ENCODE measurements around the gene RUNX2. TPM values are rescaled to one million over a fixed set of nuclear protein-coding genes. Genes with fewer than 3 reads are reported as not detected.

Gene RUNX2
- total and polyA plus RNA-seq, 4 donors, result 0.09 to 1.5 (median 0.75) TPM

DNA sequence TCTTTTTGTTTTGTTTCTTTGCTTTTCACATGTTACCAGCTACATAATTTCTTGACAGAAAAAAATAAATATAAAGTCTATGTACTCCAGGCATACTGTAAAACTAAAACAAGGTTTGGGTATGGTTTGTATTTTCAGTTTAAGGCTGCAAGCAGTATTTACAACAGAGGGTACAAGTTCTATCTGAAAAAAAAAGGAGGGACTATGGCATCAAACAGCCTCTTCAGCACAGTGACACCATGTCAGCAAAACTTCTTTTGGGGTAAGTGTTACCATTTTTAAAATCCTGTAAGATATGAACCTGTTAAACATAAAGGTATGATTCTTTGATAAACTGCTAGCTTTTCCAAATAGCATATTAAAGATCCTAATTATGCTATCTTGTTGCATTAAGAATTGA is 393 bp downstream of the RUNX2 start:
- no peak for DNase-seq (ENCODE audit: low spot score)
- no peaks in the 10 kb centered on the region for H3K36me3 ChIP-seq (ENCODE audit: control insufficient read depth in 4 of 4, insufficient read depth in 3 of 4, low read depth in 1 of 4, low read length in 3 of 4)
- H3K9ac ChIP-seq (ENCODE audit: low read depth in 1 of 2, low read length in 2 of 2), result no peak overlapping the region
- H3K9me3 ChIP-seq (ENCODE audit: control insufficient read depth in 4 of 4, low read length in 3 of 4), result no peaks in the 10 kb centered on the region
- H3K27ac ChIP-seq (ENCODE audit: low read depth in 1 of 2, low read length in 2 of 2), result no peak overlapping the region
- H3K4me3 ChIP-seq (ENCODE audit: low read depth in 1 of 3, low read length in 3 of 3), result no peak overlapping the region
- no peak for TF ChIP-seq EGR1 (IDR thresholded peaks at IDR 0.05; ENCODE audit: low read depth in 2 of 2)
- no peak for TF ChIP-seq TAF1 (conservative IDR thresholded peaks at IDR 0.05)
- TF ChIP-seq HNF4A (conservative IDR thresholded peaks at IDR 0.05), result no peak
- TF ChIP-seq, protein P1, sequence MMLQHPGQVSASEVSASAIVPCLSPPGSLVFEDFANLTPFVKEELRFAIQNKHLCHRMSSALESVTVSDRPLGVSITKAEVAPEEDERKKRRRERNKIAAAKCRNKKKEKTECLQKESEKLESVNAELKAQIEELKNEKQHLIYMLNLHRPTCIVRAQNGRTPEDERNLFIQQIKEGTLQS (IDR thresholded peaks at IDR 0.05), result no peak
- TF ChIP-seq, protein P2, sequence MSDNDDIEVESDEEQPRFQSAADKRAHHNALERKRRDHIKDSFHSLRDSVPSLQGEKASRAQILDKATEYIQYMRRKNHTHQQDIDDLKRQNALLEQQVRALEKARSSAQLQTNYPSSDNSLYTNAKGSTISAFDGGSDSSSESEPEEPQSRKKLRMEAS (IDR thresholded peaks at IDR 0.05), result no peak
- TF ChIP-seq, protein P3, sequence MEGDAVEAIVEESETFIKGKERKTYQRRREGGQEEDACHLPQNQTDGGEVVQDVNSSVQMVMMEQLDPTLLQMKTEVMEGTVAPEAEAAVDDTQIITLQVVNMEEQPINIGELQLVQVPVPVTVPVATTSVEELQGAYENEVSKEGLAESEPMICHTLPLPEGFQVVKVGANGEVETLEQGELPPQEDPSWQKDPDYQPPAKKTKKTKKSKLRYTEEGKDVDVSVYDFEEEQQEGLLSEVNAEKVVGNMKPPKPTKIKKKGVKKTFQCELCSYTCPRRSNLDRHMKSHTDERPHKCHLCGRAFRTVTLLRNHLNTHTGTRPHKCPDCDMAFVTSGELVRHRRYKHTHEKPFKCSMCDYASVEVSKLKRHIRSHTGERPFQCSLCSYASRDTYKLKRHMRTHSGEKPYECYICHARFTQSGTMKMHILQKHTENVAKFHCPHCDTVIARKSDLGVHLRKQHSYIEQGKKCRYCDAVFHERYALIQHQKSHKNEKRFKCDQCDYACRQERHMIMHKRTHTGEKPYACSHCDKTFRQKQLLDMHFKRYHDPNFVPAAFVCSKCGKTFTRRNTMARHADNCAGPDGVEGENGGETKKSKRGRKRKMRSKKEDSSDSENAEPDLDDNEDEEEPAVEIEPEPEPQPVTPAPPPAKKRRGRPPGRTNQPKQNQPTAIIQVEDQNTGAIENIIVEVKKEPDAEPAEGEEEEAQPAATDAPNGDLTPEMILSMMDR (IDR thresholded peaks at IDR 0.05; ENCODE audit: low read depth, low read length, missing input control), result no peak
- TF ChIP-seq RAD21 (IDR thresholded peaks at IDR 0.05), result no peak
- no peak for TF ChIP-seq HNF4G (IDR thresholded peaks at IDR 0.05)
- no peak for TF ChIP-seq NR2F2 (IDR thresholded peaks at IDR 0.05)
- TF ChIP-seq, protein P4, sequence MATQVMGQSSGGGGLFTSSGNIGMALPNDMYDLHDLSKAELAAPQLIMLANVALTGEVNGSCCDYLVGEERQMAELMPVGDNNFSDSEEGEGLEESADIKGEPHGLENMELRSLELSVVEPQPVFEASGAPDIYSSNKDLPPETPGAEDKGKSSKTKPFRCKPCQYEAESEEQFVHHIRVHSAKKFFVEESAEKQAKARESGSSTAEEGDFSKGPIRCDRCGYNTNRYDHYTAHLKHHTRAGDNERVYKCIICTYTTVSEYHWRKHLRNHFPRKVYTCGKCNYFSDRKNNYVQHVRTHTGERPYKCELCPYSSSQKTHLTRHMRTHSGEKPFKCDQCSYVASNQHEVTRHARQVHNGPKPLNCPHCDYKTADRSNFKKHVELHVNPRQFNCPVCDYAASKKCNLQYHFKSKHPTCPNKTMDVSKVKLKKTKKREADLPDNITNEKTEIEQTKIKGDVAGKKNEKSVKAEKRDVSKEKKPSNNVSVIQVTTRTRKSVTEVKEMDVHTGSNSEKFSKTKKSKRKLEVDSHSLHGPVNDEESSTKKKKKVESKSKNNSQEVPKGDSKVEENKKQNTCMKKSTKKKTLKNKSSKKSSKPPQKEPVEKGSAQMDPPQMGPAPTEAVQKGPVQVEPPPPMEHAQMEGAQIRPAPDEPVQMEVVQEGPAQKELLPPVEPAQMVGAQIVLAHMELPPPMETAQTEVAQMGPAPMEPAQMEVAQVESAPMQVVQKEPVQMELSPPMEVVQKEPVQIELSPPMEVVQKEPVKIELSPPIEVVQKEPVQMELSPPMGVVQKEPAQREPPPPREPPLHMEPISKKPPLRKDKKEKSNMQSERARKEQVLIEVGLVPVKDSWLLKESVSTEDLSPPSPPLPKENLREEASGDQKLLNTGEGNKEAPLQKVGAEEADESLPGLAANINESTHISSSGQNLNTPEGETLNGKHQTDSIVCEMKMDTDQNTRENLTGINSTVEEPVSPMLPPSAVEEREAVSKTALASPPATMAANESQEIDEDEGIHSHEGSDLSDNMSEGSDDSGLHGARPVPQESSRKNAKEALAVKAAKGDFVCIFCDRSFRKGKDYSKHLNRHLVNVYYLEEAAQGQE (IDR thresholded peaks at IDR 0.05), result no peak
- TF ChIP-seq SP1 (IDR thresholded peaks at IDR 0.05), result no peak
- no peak for TF ChIP-seq FOXA2 (IDR thresholded peaks at IDR 0.05)
- no peak for TF ChIP-seq RXRA (IDR thresholded peaks at IDR 0.05)
- no peak for TF ChIP-seq GABPA (IDR thresholded peaks at IDR 0.05 in 1 of 2, conservative IDR thresholded peaks at IDR 0.05 in 1 of 2)
- no peak for TF ChIP-seq YY1 (IDR thresholded peaks at IDR 0.05)
- no peaks in the 10 kb centered on the region for H3K4me1 ChIP-seq (ENCODE audit: control insufficient read depth in 4 of 4, insufficient read depth in 4 of 4, low read length in 3 of 4)
- H3K27me3 ChIP-seq (ENCODE audit: control insufficient read depth in 4 of 4, insufficient read depth in 4 of 4, low read length in 3 of 4), result no peaks in the 10 kb centered on the region

- no peaks in the 10 kb centered on the region for H3K27me3 ChIP-seq (ENCODE audit: control insufficient read depth in 4 of 4, insufficient read depth in 4 of 4, low read length in 3 of 4)
- DNase-seq (ENCODE audit: low spot score), result no peak
- no peaks in the 10 kb centered on the region for H3K36me3 ChIP-seq (ENCODE audit: control insufficient read depth in 4 of 4, insufficient read depth in 3 of 4, low read depth in 1 of 4, low read length in 3 of 4)
- no peak overlapping the region for H3K27ac ChIP-seq (ENCODE audit: low read depth in 1 of 2, low read length in 2 of 2)
- no peak for TF ChIP-seq HNF4A (conservative IDR thresholded peaks at IDR 0.05)
- no peak for TF ChIP-seq ZBTB33 (IDR thresholded peaks at IDR 0.05)
- TF ChIP-seq GABPA (IDR thresholded peaks at IDR 0.05 in 1 of 2, conservative IDR thresholded peaks at IDR 0.05 in 1 of 2), result no peak
- TF ChIP-seq TAF1 (conservative IDR thresholded peaks at IDR 0.05), result no peak
- TF ChIP-seq FOXA2 (IDR thresholded peaks at IDR 0.05), result no peak
- TF ChIP-seq HNF4G (IDR thresholded peaks at IDR 0.05), result no peak
- TF ChIP-seq, protein P2 (IDR thresholded peaks at IDR 0.05), result no peak
- no peak for TF ChIP-seq RAD21 (IDR thresholded peaks at IDR 0.05)
- no peak for TF ChIP-seq EGR1 (IDR thresholded peaks at IDR 0.05; ENCODE audit: low read depth in 2 of 2)
- H3K9me3 ChIP-seq (ENCODE audit: control insufficient read depth in 4 of 4, low read length in 3 of 4), result no peaks in the 10 kb centered on the region
- no peaks in the 10 kb centered on the region for H3K4me1 ChIP-seq (ENCODE audit: control insufficient read depth in 4 of 4, insufficient read depth in 4 of 4, low read length in 3 of 4)
- H3K4me3 ChIP-seq (ENCODE audit: low read depth in 1 of 3, low read length in 3 of 3), result no peak overlapping the region
- 82% methylated on average over 2 of the region's 2 CpGs for WGBS
- no peak overlapping the region for H3K9ac ChIP-seq (ENCODE audit: low read depth in 1 of 2, low read length in 2 of 2)
Observed at GRCh38 chr6:45344900-45345299, 16.8 kb downstream of the RUNX2 start.

All from liver (tissue), 9 donors.